Hypothalamus (tissue), 51 donors: ENCODE results near the gene SPSB1.
A peak's percentile ranks its signal among the peaks of the same experiment; 100 is the strongest.

Experiments
- DNase-seq, 51 donors: peaks; one replicate each; lab custom pipeline; 2025; lab: John Stamatoyannopoulos, UW

The SPSB1 gene

GRCh38 chr1:9292361-9293240 is at the start of gene SPSB1:
TSS of gene SPSB1 (plus strand) at chr1:9292894. CDS start at chr1:9355892, 62,998 bp downstream.
- DNase-seq: peak in 47 of 51 donors; percentile 15 to 81 (median 63)

GRCh38 chr1:9243066-9243739 is 49.5 kb upstream of the SPSB1 start:
- no peak for DNase-seq

GRCh38 chr1:9244501-9245229 is 48.0 kb upstream of the SPSB1 start:
- no peak for DNase-seq

DNA sequence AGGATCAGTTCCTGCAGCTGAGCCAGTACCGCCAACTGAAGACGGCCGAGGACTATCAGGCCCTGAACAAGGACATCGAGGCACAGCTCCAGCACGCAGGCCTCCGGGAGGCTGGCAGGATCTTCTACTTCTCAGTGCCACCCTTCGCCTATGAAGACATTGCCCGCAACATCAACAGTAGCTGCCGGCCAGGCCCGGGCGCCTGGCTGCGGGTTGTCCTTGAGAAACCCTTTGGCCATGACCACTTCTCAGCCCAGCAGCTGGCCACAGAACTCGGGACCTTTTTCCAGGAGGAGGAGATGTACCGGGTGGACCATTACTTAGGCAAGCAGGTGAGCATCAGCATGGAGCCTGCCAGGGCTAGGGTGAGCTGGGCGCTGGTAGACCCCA is 47.5 kb upstream of the SPSB1 start:
- DNase-seq: no peak

- no peak for DNase-seq
Measured at GRCh38 chr1:9245661-9246060, 47.0 kb upstream of the SPSB1 start.

DNA sequence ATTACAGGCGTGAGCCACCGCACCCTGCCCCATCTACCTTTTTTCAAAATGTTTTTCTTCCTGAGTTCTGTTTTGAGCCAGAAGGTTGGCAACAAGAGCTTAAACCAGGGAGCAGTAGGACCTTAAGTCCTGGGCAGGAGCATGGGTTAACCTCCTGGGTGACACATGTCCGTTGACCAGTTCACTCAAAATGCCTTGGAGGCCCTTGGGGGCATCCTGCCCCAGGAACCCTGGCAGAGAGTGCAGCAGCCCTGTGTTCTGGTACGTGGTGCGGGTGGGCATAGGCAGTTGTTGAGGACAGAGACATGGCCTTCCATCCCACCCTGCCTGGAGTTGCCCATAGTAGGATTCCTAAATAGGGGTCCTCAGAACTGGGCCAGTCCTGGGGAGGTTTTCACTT is 46.5 kb upstream of the SPSB1 start:
- DNase-seq: no peak

DNA sequence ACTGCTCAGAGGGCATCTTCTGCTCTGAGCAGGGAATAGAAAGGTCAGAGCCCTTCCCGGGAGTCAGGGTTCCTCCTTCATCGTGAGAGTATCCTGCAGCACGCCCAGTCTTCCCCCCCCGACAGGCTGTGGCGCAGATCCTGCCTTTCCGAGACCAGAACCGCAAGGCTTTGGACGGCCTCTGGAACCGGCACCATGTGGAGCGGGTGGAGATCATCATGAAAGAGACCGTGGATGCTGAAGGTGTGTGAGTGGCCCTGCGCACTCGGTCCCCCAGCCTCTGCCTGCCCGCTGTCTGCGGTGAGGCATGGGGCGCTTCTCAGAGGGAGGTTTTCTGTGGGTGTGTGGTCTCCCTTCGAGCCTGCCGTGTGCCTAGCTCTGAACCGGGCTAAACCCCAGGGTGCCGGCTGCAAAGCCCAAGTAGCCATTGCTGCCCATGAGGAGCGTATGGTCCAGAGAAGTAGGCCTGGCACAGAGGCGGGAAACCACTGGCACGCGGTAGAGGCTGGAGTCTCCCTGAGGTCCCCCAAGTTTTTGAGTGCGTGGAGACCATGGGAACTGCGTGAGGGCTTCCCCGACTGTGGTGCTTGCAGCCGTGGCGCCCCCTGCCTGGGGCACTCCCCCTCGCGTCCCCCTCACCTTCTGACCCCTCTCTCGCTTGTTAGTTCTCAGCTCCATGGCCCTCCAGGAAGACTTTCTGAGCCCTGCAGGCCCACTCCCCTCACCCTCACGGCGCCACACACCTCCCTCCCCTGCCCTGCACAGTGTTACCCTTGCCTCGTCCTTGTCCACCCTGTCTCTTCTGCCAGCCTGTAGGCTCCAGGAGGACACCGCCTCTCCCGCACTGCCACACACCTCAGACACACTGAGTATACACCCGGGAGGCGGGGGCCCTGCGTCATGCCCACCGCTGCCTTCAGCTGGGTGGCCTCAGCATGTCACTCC is 45.6 kb upstream of the SPSB1 start:
- no peak for DNase-seq

GRCh38 chr1:9247894-9248293 is 44.8 kb upstream of the SPSB1 start:
- peak in 38 of 51 donors; percentile 13 to 79 (median 44) for DNase-seq

DNA sequence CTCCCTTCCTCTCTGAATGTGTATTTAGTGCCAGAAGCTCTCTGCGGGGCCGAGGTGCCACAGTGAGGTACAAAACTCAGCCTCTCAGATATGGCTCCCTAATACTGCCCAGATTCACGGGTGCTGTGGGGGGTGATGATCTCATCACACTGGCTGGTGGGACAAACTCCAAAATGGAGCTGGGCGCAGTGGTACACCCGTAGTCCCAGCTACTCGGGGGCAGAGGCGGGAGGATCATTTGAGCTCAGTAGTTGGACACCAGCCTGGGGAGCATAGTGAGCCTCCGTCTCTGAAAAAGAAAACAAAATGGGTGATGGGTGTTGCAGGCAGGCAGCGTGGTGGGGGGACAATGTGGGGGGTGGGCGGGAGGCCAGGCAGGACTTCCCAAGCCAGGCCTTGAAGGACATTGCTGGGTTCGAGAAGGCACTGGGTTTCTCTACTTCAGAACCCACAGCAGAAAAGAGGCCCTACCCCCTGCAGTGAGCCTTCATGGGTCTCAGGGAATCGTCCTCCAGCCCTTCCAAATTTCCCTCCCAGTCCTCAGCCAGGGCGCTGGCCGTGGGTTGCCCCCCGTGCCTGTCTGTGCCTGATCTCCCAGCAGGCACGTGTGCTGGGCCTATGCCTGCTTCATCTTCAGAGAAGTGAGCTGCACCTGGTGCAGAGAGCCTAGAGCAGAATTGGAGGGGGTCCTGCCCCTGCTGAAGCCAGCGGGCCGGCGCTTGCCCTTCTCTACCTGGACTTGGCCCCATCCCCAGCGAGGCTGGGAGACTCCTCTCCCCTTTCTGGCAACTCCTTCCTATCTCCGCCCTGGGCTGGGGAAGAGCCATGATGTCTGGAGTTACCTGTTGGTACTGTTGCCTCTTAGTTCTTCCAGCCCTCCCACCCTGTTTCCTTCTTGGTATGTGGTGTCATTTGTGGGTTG is 44.1 kb upstream of the SPSB1 start:
- DNase-seq: peak in 18 of 51 donors; percentile 23 to 64 (median 40)

DNA sequence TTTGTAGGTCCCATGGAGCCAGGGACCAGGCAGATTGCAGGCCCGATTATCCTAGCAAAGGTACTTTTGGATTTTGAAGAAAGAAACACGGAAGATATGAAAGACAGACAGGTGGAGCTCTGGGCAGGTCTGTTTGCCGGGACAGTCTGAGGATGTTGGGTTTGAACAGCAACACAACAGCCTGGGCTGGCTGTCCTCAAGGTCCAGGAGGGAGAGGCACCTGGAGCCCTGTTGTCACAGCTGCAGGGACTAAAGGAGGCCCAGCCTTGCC is 43.5 kb upstream of the SPSB1 start:
- no peak for DNase-seq

GRCh38 chr1:9249534-9250410 is 42.9 kb upstream of the SPSB1 start:
- DNase-seq: peak in 14 of 51 donors; percentile 17 to 58 (median 32)

DNA sequence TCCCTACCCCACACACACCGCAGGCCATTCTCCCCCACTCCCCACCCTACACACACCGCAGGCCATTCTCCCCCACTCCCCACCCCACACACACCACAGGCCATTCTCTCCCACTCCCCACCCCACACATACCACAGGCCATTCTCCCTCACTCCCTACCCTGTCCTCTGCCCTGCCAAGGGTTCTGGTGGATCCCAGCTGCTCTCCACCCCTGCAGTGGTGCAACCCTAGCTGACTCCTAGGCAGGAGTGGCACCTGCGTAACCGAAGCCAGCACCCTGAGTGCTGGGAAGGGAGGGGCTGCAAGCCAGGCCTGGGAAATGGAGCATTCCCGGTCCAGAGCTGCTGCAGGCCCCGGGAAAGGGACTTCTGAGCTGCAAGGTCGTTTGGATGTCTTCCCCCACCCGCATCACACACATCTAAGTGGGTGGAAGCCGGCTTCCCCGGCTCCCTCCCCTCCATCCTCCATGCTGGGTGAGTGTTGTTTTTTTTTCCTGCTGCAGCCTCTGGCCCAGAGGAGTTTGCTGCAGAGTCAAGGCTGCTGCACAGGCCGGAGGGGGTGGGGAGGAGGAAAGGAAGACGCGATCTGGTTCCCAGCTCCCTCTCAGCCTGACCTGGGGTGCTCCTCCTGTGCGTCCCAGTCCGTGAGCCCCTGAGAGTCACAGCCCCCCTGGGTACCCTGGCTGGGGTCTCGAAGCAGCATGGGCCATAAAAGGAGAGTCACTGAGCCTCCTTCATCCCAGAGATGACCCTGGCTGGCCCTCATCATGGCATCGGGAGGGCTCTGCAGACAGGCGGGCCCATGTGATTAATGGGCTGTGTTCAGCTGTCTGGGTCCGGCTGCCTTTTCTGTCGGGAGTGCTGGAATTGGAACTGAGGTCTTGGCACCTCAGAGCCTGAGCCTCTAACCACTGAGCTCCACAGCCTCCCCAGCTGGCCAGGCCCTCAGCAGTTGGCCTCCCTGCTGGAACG is 42.0 kb upstream of the SPSB1 start:
- DNase-seq: no peak

GRCh38 chr1:9251501-9251900 is 41.2 kb upstream of the SPSB1 start:
- DNase-seq: no peak

DNA sequence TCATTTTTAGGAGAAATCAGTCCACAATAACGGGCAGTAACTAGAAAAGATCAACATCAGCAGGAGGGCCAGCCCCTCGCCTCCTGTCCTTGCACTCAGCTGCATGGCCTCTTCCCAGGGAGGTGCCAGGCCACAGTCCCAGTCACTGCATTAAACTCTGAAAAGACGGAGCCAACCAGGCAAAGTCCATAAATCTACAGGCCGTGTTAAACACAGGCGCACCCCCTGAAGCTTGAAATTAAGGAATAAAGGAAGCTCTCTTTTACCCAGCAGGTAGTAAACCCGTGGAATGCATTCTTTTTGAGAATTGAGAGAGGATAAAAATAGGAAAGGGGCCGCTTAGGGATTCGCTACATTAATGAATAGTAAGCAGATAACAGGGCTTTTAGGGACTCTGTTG is 39.7 kb upstream of the SPSB1 start:
- DNase-seq: no peak

DNA sequence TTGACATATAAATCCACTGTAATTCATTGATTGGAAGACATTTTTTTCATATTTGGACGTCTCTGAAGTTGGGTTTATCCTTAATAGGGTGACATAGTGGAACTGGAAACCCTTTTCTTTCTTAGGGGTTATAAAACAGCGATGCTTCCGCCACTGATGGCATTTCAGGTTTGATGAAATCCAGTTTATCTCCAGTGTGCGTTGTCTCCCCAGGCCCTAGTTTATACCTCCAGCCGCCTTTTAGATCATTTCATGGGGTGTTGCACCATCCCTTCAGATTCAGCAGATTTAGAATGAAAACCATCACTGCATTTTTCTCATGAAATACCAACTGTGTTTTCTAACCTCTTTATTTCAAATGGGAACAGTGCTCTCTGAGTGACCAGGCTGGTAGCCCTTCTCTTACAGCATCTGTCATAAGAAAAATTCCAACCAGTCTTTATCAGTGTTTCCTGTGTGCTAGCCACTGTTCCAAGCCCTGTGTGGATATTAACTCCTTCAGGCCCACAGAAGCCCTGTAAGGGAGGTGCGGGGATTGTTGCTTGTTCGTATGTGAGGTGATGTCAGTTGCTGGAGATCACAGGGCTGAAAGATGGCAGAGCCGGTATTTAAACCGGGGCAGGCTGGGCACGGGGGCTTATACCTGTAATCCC is 39.1 kb upstream of the SPSB1 start:
- DNase-seq: no peak

DNA sequence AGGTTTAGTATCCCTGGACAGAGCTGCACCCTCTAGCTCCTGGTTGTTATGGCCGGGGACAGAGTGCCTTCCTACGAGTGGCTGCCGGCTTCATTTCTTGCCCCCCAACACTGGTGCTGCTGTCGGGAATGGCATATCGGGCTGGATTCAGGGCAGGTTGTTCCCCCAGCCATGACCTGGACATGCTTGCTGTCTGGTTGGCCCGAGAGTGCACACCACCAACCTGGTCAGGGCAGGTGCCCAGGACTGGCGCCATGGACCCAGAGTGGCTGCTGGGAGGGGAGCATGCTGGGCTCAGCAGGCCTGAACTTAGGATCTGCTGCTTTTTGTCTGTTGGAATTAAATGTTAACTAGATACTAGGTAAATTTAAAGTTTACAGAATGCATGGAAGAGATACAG is 36.4 kb upstream of the SPSB1 start:
- no peak for DNase-seq

GRCh38 chr1:9257851-9258250 is 34.8 kb upstream of the SPSB1 start:
- DNase-seq: no peak
